Vagina (tissue), 2 donors: ENCODE measurements around the gene XRCC4. TPM values are rescaled to one million over a fixed set of nuclear protein-coding genes. Genes with fewer than 3 reads are reported as not detected.

Source experiments
- DNase-seq, 2 donors: peaks; one replicate each; pipeline ENCODE4 v3.0.0-alpha.2; 2017; ENCODE audit errors: extremely low spot score in 2 of 2
- H3K27ac ChIP-seq: fragments of 200-600 bp; sonication (generic); one replicate; pipeline ENCODE4 v1.5.1; 2019
- H3K27me3 ChIP-seq: fragments of 200-600 bp; sonication (generic); one replicate; pipeline ENCODE4 v1.5.1; 2019
- H3K36me3 ChIP-seq, 2 donors: fragments of 200-600 bp; sonication (generic); one replicate each; pipeline ENCODE4 v1.5.1; 2017 to 2019
- H3K4me1 ChIP-seq: fragments of 200-600 bp; sonication (generic); one replicate; pipeline ENCODE4 v1.5.1; 2019
- H3K4me3 ChIP-seq, 2 donors: fragments of 200-600 bp; sonication (generic); 1 replicate in 1 of 2; 2 replicates in 1 of 2; pipeline ENCODE4 v1.5.1; 2016 to 2019
- H3K9me3 ChIP-seq: fragments of 200-600 bp; sonication (generic); one replicate; pipeline ENCODE4 v1.5.1; 2019
- CTCF ChIP-seq, 3 experiments: fragments of 450-650 bp in 2 of 3; fragments of 200-600 bp in 1 of 3; sonication (generic) in 1 of 3; IDR thresholded peaks; one replicate each; pipeline ENCODE4 v1.5.1; 2017 to 2019; ENCODE audit warnings: antibody characterized with exemption in 3 of 3, mild to moderate bottlenecking in 2 of 3, moderate library complexity in 2 of 3
- POLR2A ChIP-seq, 2 donors: fragments of 450-650 bp; IDR thresholded peaks; one replicate each; pipeline ENCODE4 v1.6.1; 2017; ENCODE audit warnings: antibody characterized with exemption in 2 of 2, mild to moderate bottlenecking in 2 of 2, moderate library complexity in 2 of 2
- POLR2AphosphoS5 ChIP-seq, 2 donors: sonication (generic); formaldehyde crosslinking; IDR thresholded peaks; one replicate each; pipeline ENCODE4 v1.9.0; 2017; ENCODE audit warnings: antibody characterized with exemption in 2 of 2, mild to moderate bottlenecking in 2 of 2, low read depth in 1 of 2; ENCODE audit not compliant: insufficient read depth in 1 of 2
- intact Hi-C: fragments of 100-400 bp; cut with DNase I; formaldehyde crosslinking; loops from one replicate; pipeline ENCODE4 v1.15.1; 2023
- total RNA-seq: library from RNA; depleted of rRNA; stranded (reverse); fragments of >200 nt; gene quantifications from one replicate; pipeline ENCODE4 v1.2.3, GENCODE V29; 2016

XRCC4 gene
- total RNA-seq, 1 donor from 2014 or later: 5.4 TPM

DNA sequence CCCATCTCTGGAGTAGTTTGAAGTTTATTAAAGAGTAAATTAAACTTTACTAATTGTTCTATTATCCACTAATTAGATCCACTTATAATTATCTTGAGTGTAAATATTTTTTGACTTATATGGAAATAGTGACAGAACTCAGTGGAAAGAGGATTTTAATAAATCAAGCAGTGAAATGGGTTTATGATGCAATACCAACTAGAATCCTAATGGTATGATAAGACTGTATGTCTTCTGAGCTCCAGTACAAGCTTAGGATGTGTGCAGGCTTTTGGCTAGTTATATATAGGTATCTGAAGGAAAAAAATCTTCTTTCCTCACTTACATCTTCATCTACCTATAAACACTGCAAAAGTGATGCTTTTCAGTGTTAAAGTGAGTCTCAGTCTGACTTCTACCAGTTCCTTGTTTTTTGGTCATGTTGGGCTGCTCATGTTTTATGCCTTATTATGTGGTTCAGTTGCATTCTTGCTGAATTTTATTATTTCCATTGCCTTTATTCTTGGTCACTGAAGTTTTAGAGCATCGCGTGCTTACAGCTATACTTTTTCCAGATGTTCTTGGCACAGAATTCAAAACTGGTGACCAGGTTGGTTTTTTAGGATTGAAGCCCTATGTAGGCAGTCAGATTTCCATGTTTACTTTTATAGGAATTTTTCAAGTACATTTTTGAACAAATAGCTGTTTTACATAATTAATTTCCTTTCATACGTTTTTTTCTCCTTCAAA is 30.5 kb downstream of the XRCC4 start:
- H3K27me3 ChIP-seq: no peaks in the 10 kb centered on the region
- intact Hi-C loops: no loop called here
- no peaks in the 10 kb centered on the region for H3K36me3 ChIP-seq
- H3K9me3 ChIP-seq: no peaks in the 10 kb centered on the region
- H3K27ac ChIP-seq: no peak overlapping the region
- no peak for DNase-seq
- no peak overlapping the region for H3K4me3 ChIP-seq
- no peak for TF ChIP-seq CTCF (IDR thresholded peaks at IDR 0.05)
- TF ChIP-seq POLR2A (IDR thresholded peaks at IDR 0.05): no peak
- TF ChIP-seq POLR2AphosphoS5 (IDR thresholded peaks at IDR 0.05; ENCODE audit: insufficient read depth in 1 of 2, low read depth in 1 of 2): no peak
- no peaks in the 10 kb centered on the region for H3K4me1 ChIP-seq

DNA sequence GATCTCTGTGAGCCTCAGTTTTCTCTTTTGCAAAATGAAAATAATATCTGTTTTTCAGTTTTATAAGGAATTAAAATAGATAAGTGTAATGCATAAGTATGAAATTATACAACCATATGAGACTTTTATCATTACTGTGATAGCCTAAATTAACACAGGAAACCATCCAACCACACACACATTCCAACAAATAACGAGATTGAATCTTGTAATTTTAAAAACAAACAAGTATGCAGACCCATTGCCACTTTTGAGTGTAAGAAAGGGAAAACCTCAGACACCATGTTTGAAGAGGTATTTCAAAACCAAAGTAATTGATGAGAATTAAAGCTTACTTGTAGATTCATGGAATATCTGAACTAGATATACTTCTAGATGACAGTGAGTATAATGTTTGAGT is 32.0 kb downstream of the XRCC4 start:
- H3K27ac ChIP-seq: no peak overlapping the region
- TF ChIP-seq POLR2A (IDR thresholded peaks at IDR 0.05): no peak
- no peak for TF ChIP-seq POLR2AphosphoS5 (IDR thresholded peaks at IDR 0.05; ENCODE audit: insufficient read depth in 1 of 2, low read depth in 1 of 2)
- no peak for TF ChIP-seq CTCF (IDR thresholded peaks at IDR 0.05)
- no peaks in the 10 kb centered on the region for H3K9me3 ChIP-seq
- no peak overlapping the region for H3K4me3 ChIP-seq
- H3K36me3 ChIP-seq: no peaks in the 10 kb centered on the region
- intact Hi-C loops: no loop called here
- DNase-seq: no peak
- H3K4me1 ChIP-seq: no peaks in the 10 kb centered on the region
- no peaks in the 10 kb centered on the region for H3K27me3 ChIP-seq

DNA sequence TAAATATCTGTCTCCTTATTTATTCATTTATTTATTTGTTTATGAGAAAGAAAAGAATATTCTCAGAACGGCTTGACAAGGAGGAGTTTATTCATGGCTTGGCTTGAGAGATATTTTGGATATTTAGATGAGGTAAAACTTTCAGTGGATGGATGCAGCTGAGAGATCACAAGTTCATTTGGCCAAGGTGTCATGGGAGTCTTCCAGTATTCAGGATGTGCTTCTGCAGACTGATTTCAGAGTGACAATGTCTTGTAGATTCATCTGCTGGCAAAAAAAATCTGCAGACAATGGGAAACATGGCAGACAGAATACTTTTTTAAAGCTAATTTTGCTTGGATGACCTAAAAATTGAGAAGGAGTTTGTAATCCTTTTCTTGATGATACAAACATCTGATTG is 38.5 kb downstream of the XRCC4 start:
- intact Hi-C loops: no loop called here
- H3K9me3 ChIP-seq: no peaks in the 10 kb centered on the region
- no peaks in the 10 kb centered on the region for H3K27me3 ChIP-seq
- H3K36me3 ChIP-seq: no peaks in the 10 kb centered on the region
- no peaks in the 10 kb centered on the region for H3K4me1 ChIP-seq
- H3K4me3 ChIP-seq: no peak overlapping the region
- no peak for DNase-seq
- TF ChIP-seq POLR2A (IDR thresholded peaks at IDR 0.05): no peak
- no peak for TF ChIP-seq POLR2AphosphoS5 (IDR thresholded peaks at IDR 0.05; ENCODE audit: insufficient read depth in 1 of 2, low read depth in 1 of 2)
- no peak for TF ChIP-seq CTCF (IDR thresholded peaks at IDR 0.05)
- no peak overlapping the region for H3K27ac ChIP-seq

GRCh38 chr5:83118471-83118870 is 41.1 kb downstream of the XRCC4 start:
- H3K9me3 ChIP-seq: no peaks in the 10 kb centered on the region
- no peak overlapping the region for H3K4me3 ChIP-seq
- TF ChIP-seq POLR2A (IDR thresholded peaks at IDR 0.05): no peak
- no peak for TF ChIP-seq CTCF (IDR thresholded peaks at IDR 0.05)
- TF ChIP-seq POLR2AphosphoS5 (IDR thresholded peaks at IDR 0.05; ENCODE audit: insufficient read depth in 1 of 2, low read depth in 1 of 2): no peak
- no peaks in the 10 kb centered on the region for H3K27me3 ChIP-seq
- no peaks in the 10 kb centered on the region for H3K4me1 ChIP-seq
- no peaks in the 10 kb centered on the region for H3K36me3 ChIP-seq
- H3K27ac ChIP-seq: no peak overlapping the region
- intact Hi-C loops: no loop called here
- no peak for DNase-seq

GRCh38 chr5:83118976-83119375 is 41.6 kb downstream of the XRCC4 start:
- H3K9me3 ChIP-seq: no peaks in the 10 kb centered on the region
- no peak for TF ChIP-seq POLR2A (IDR thresholded peaks at IDR 0.05)
- no peak for TF ChIP-seq POLR2AphosphoS5 (IDR thresholded peaks at IDR 0.05; ENCODE audit: insufficient read depth in 1 of 2, low read depth in 1 of 2)
- TF ChIP-seq CTCF (IDR thresholded peaks at IDR 0.05): no peak
- no peak overlapping the region for H3K27ac ChIP-seq
- H3K4me1 ChIP-seq: no peaks in the 10 kb centered on the region
- no peak overlapping the region for H3K4me3 ChIP-seq
- no peak for DNase-seq
- intact Hi-C loops: no loop called here
- H3K27me3 ChIP-seq: no peaks in the 10 kb centered on the region
- H3K36me3 ChIP-seq: no peaks in the 10 kb centered on the region
